ENCODE data around the gene GRAMD2A. TPM values are rescaled to one million over a fixed set of nuclear protein-coding genes. Genes with fewer than 3 reads are reported as not detected.

Gene GRAMD2A
- polyA plus RNA-seq, 3 donors from 2014 or later, result not detected

DNA sequence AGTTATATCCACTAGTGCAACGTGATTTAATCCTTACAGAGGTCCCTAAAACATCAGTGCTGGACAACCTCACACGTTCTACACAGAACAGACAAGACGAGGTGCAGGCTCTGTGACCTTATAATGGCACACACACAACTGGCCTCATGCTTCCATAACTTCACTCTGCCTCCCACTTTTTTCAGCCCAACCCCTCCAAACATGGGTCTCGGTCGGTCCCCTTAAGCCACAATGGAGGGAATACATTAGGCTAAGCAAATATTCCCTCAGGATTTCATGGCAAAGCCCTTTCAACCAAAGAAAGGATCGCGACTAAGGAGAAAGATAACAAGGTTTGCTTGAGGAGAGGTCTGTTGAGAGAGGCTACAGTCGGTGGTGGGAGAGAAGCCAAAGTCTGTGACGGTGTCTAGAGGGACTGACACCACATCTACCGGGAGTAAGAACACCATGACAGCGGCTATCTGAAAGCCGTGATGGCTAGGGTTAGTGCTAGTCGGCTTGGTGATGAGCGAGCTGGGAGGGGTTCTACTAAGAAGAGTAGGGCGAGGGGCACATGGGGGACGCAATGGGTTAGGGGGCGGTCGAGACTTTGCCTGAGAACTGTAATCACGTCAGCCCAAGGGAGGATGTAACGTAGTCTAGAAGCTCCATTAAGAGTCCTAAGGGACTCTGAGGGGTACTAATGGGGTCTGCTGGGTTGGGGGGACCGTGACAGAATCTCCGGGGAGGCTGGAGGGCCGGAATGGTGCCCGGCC is 80.7 kb downstream of the GRAMD2A start:
- Mint-ChIP-seq H3K9me3 (no peaks in the 10 kb centered on the region), H3K27ac (peak overlapping the region; percentile 74 to 93 (median 89)), H3K27me3 (ENCODE audit: low read depth in 3 of 3) (peaks cover 3 to 11% (median 9%) of the 10 kb centered on the region in 3 donors), H3K4me3 (peak overlapping the region; percentile 95 to 98 (median 97)), H3K36me3 (no peaks in the 10 kb centered on the region), H3K4me1 (peaks cover 25% of the 10 kb centered on the region in 2 donors)
- no peak for DNase-seq

DNA sequence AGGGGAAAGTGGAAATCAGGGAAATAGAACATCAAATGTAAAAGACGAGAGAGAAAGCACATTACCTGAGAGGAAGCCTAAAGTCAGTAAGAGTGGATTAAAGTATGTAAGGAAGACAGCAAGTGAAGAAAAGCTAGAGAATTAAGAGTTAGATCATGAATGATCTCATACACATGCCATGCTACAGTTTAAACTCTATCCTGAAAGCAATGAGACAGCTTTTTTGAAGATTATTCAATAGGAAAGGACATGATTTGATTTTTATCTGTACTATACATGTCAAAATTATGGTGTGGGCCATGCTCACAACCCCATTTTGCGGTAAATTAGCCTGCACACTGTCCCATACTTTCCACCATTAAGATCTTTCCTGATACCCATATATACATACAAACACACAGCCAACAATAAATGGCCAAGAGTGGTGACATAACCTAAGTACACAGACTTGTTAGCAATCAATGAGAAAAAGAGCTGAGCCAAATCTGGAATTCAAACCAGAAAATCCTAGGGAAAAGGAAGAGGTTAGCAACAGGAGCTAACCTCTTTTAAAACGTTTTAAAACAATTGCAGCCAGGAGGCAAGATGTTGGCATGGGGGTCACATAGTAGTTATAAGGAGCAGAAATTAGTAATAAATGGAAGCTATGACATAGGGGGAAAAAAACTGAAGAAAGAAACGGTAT is 84.1 kb downstream of the GRAMD2A start:
- no peaks in the 10 kb centered on the region for H3K9me3 Mint-ChIP-seq
- no peaks in the 10 kb centered on the region for H3K36me3 Mint-ChIP-seq
- H3K27me3 Mint-ChIP-seq (ENCODE audit: low read depth in 3 of 3), result peaks cover 3 to 9% (median 7%) of the 10 kb centered on the region in 3 donors
- DNase-seq, result no peak
- peak overlapping the region in 1 of 6 donors; percentile 10 for H3K27ac Mint-ChIP-seq
- H3K4me1 Mint-ChIP-seq, result peaks cover 17 to 19% of the 10 kb centered on the region in 2 donors
- H3K4me3 Mint-ChIP-seq, result no peak overlapping the region

DNA sequence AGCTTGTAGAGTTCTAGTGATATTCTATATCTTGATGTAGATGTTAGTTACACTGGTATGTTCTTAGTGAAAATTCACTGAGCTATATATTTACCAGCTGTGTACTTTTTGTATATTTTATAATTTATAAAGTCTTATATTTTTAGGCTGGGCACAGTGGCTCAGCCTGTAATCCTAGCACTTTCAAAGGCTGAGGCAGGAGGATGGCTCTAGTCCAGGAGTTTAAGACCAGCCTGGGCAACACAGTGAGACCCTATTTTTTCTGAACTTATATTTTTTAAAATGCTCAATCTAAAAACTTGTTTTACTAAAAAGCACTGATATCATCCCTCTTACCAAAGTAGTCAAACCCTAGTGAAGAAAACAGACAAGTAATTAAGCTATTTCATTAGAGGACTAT is 84.8 kb downstream of the GRAMD2A start:
- H3K27me3 Mint-ChIP-seq (ENCODE audit: low read depth in 3 of 3), result peaks cover 0 to 3% (median 2%) of the 10 kb centered on the region in 3 donors
- peaks cover 17 to 20% of the 10 kb centered on the region in 2 donors for H3K4me1 Mint-ChIP-seq
- H3K4me3 Mint-ChIP-seq, result no peak overlapping the region
- no peak overlapping the region for H3K27ac Mint-ChIP-seq
- H3K36me3 Mint-ChIP-seq, result no peaks in the 10 kb centered on the region
- DNase-seq, result no peak
- no peaks in the 10 kb centered on the region for H3K9me3 Mint-ChIP-seq

DNA sequence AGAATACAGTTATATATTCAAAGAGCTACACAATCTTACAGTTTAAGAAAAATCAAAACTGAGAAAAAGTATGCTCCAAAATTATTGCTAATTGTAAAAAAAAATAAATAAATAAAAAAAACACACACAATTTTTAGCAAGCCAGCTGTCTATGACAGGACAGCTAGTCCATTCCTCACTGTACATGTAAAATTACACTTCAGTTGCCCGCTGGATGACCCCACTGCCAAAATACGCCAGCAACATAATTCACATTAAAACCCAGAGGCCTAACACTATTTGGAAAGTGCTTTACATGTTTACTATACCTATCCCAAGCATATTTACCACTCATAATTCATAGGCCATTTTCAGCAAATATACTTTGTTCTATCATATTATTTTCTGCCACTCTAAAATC is 85.5 kb downstream of the GRAMD2A start:
- Mint-ChIP-seq H3K27ac (no peak overlapping the region), H3K4me3 (no peak overlapping the region), H3K9me3 (no peaks in the 10 kb centered on the region), H3K36me3 (no peaks in the 10 kb centered on the region), H3K4me1 (peaks cover 15 to 19% of the 10 kb centered on the region in 2 donors), H3K27me3 (ENCODE audit: low read depth in 3 of 3) (peaks cover 0 to 2% (median under 1%) of the 10 kb centered on the region in 3 donors)
- DNase-seq, result no peak

DNA sequence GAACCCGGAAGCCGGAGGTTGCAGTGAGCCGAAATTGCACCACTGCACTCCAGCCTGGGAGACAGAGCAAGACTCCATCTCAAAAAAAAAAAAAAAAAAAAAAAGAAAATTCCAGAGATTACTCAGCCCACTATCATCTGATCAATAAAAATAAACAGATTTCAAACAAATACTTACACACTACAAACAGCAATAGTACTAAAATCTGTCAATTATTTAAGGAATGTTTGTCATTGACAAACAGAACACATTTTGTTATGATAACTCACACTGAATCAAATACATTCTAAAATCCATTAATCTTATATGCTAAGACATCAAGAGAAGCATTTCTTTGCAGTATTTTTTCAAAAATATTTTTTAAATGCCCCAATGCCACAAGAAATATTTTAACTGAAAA is 87.2 kb downstream of the GRAMD2A start:
- Mint-ChIP-seq H3K27me3 (ENCODE audit: low read depth in 3 of 3) (no peaks in the 10 kb centered on the region), H3K36me3 (no peaks in the 10 kb centered on the region), H3K9me3 (no peaks in the 10 kb centered on the region), H3K4me1 (peaks cover 3 to 5% of the 10 kb centered on the region in 2 donors), H3K4me3 (no peak overlapping the region), H3K27ac (no peak overlapping the region)
- DNase-seq, result no peak

Other genes with a start within 250 kb of the GRAMD2A start
- 10 to 100 TPM in 1 of 3 donors, 1 to 10 TPM in 2; 6.3 to 15.6 (median 9.5) TPM for gene MYO9A, start 79.6 kb downstream of the GRAMD2A start, polyA plus RNA-seq
- gene SENP8, start 79.4 kb downstream of the GRAMD2A start, polyA plus RNA-seq, result under 1 TPM in 2 of 3 donors, not detected in 1; 0.67 to 0.69 TPM
- 100 to 1,000 TPM; 181 to 233 (median 224) TPM for gene PKM, start 33.4 kb upstream of the GRAMD2A start, polyA plus RNA-seq
- 10 to 100 TPM; 11.0 to 26.8 (median 19.1) TPM for gene PARP6, start 74.8 kb upstream of the GRAMD2A start, polyA plus RNA-seq
- gene CELF6, start 122.4 kb upstream of the GRAMD2A start, polyA plus RNA-seq, result under 1 TPM in 1 of 3 donors, not detected in 2; 0.13 TPM
- gene HEXA, start 178.2 kb upstream of the GRAMD2A start, polyA plus RNA-seq, result 100 to 1,000 TPM; 172 to 251 (median 195) TPM
- gene TMEM202, start 200.5 kb upstream of the GRAMD2A start, polyA plus RNA-seq, result not detected

All from immature natural killer cell (primary cell).